ENCODE results near the gene KLF16. TPM values are rescaled to one million over a fixed set of nuclear protein-coding genes. Genes with fewer than 3 reads are reported as not detected.

KLF16 gene
- total RNA-seq, 2 experiments from 2014 or later = 83.8 to 89.2 TPM

- intact Hi-C loops (cut with DNase I, micrococcal nuclease) = loop anchor here in 1 of 2 experiments (2.0 kb wide), 1 partner anchor 15 kb away; the partner anchor contains the start of gene KLF16
- TF ChIP-seq CTCF (IDR thresholded peaks at IDR 0.05) = no peak
- Histone ChIP-seq H3K27me3 (ENCODE audit: control insufficient read depth in 1 of 2, insufficient read depth in 2 of 2, low read length in 2 of 2) (no peaks in the 10 kb centered on the region), H3K4me3 (ENCODE audit: low read length) (peak overlapping the region; percentile 96), H3K36me3 (ENCODE audit: insufficient read depth, low read length) (peaks cover 22% of the 10 kb centered on the region), H3K4me1 (ENCODE audit: insufficient read depth, low read length) (peaks cover 75% of the 10 kb centered on the region), H3K27ac (ENCODE audit: low read depth in 1 of 2, low read length in 2 of 2) (peak overlapping the region; percentile 87 to 98), H3K9me3 (ENCODE audit: control insufficient read depth in 1 of 2, insufficient read depth in 1 of 2, low read length in 2 of 2) (no peaks in the 10 kb centered on the region)
- H3K4me1 Mint-ChIP-seq (ENCODE audit: low read depth) = peaks cover 56% of the 10 kb centered on the region
- peak; percentile 5 for ATAC-seq (ENCODE audit: poor library complexity)
- no peaks in the 10 kb centered on the region for H3K27me3 Mint-ChIP-seq
- peaks cover 17% of the 10 kb centered on the region for H3K36me3 Mint-ChIP-seq (ENCODE audit: low read depth)
- peak in 1 of 14 experiments; percentile 36 for DNase-seq
- POLR2A ChIA-PET = interaction anchor here (1.3 kb wide), 1 partner anchor 578 kb away, joined by 3 read pairs; no protein-coding TSS in a partner anchor
- CTCF ChIA-PET = interaction anchor here (1.3 kb wide), 1 partner anchor 22 kb away, joined by 5 read pairs; no protein-coding TSS in a partner anchor
- H3K4me3 Mint-ChIP-seq = peak overlapping the region; percentile 93
- H3K9me3 Mint-ChIP-seq = no peaks in the 10 kb centered on the region
- peak overlapping the region; percentile 93 for H3K27ac Mint-ChIP-seq
These were observed 15.5 kb downstream of the KLF16 start for GRCh38 chr19:1847684-1848398.

GRCh38 chr19:1847348-1847683 is 16.1 kb downstream of the KLF16 start:
- Mint-ChIP-seq H3K4me1 (ENCODE audit: low read depth) (peaks cover 54% of the 10 kb centered on the region), H3K9me3 (no peaks in the 10 kb centered on the region), H3K4me3 (peak overlapping the region; percentile 93), H3K27me3 (no peaks in the 10 kb centered on the region), H3K36me3 (ENCODE audit: low read depth) (peaks cover 17% of the 10 kb centered on the region), H3K27ac (peak overlapping the region; percentile 93)
- POLR2A ChIA-PET = interaction anchor here (1.3 kb wide), 1 partner anchor 578 kb away, joined by 3 read pairs; no protein-coding TSS in a partner anchor
- H3K4me3 ChIP-seq (ENCODE audit: low read length) = peak overlapping the region; percentile 96
- peak overlapping the region in 1 of 2 donors; percentile 98 for H3K27ac ChIP-seq (ENCODE audit: low read depth in 1 of 2, low read length in 2 of 2)
- H3K36me3 ChIP-seq (ENCODE audit: insufficient read depth, low read length) = peaks cover 22% of the 10 kb centered on the region
- ATAC-seq (ENCODE audit: poor library complexity) (no peak), DNase-seq (no peak)
- peaks cover 75% of the 10 kb centered on the region for H3K4me1 ChIP-seq (ENCODE audit: insufficient read depth, low read length)
- intact Hi-C loops (cut with DNase I, micrococcal nuclease) = no loop called here
- no peak for TF ChIP-seq CTCF (IDR thresholded peaks at IDR 0.05)
- no peaks in the 10 kb centered on the region for H3K9me3 ChIP-seq (ENCODE audit: control insufficient read depth in 1 of 2, insufficient read depth in 1 of 2, low read length in 2 of 2)
- CTCF ChIA-PET = no interaction called here
- no peaks in the 10 kb centered on the region for H3K27me3 ChIP-seq (ENCODE audit: control insufficient read depth in 1 of 2, insufficient read depth in 2 of 2, low read length in 2 of 2)

- no peaks in the 10 kb centered on the region for H3K27me3 Mint-ChIP-seq
- ATAC-seq (ENCODE audit: poor library complexity) (no peak), DNase-seq (no peak)
- TF ChIP-seq CTCF (IDR thresholded peaks at IDR 0.05) = no peak
- H3K4me3 ChIP-seq (ENCODE audit: low read length) = peak overlapping the region; percentile 96
- peaks cover 76% of the 10 kb centered on the region for H3K4me1 ChIP-seq (ENCODE audit: insufficient read depth, low read length)
- peaks cover 25% of the 10 kb centered on the region for H3K36me3 ChIP-seq (ENCODE audit: insufficient read depth, low read length)
- no peaks in the 10 kb centered on the region for H3K9me3 Mint-ChIP-seq
- H3K27ac Mint-ChIP-seq = peak overlapping the region; percentile 93
- H3K27me3 ChIP-seq (ENCODE audit: control insufficient read depth in 1 of 2, insufficient read depth in 2 of 2, low read length in 2 of 2) = no peaks in the 10 kb centered on the region
- H3K36me3 Mint-ChIP-seq (ENCODE audit: low read depth) = peaks cover 17% of the 10 kb centered on the region
- no peaks in the 10 kb centered on the region for H3K9me3 ChIP-seq (ENCODE audit: control insufficient read depth in 1 of 2, insufficient read depth in 1 of 2, low read length in 2 of 2)
- ChIA-PET CTCF (no interaction called here), POLR2A (interaction anchor here (1.3 kb wide), 1 partner anchor 577 kb away, joined by 3 read pairs; no protein-coding TSS in a partner anchor)
- peak overlapping the region; percentile 93 for H3K4me3 Mint-ChIP-seq
- intact Hi-C loops (cut with DNase I, micrococcal nuclease) = no loop called here
- no peak overlapping the region for H3K27ac ChIP-seq (ENCODE audit: low read depth in 1 of 2, low read length in 2 of 2)
- H3K4me1 Mint-ChIP-seq (ENCODE audit: low read depth) = peaks cover 51% of the 10 kb centered on the region
These were observed 16.7 kb downstream of the KLF16 start for GRCh38 chr19:1846517-1847204.
